Parathyroid adenoma (tissue), 2 donors: ENCODE data around the gene MXD4.

Source experiments
- H2AFZ ChIP-seq: fragments of 300-600 bp; sonication (generic); one replicate; pipeline ENCODE4 v1.7.0; 2017; ENCODE audit warnings: antibody characterized with exemption, mild to moderate bottlenecking
- H3K27ac ChIP-seq: fragments of 300-600 bp; sonication (generic); one replicate; pipeline ENCODE4 v1.7.0; 2017
- H3K27me3 ChIP-seq: fragments of 300-600 bp; sonication (generic); one replicate; pipeline ENCODE4 v1.7.0; 2017; ENCODE audit warnings: low read length; ENCODE audit not compliant: control insufficient read depth, insufficient read depth
- H3K36me3 ChIP-seq: fragments of 300-600 bp; sonication (generic); one replicate; pipeline ENCODE4 v1.7.0; 2017; ENCODE audit warnings: low read length; ENCODE audit not compliant: control insufficient read depth, insufficient read depth
- H3K4me1 ChIP-seq: fragments of 300-600 bp; sonication (generic); one replicate; pipeline ENCODE4 v1.7.0; 2017; ENCODE audit warnings: control low read depth
- H3K4me2 ChIP-seq: fragments of 300-600 bp; sonication (generic); one replicate; pipeline ENCODE4 v1.7.0; 2017; ENCODE audit warnings: low read length
- H3K4me3 ChIP-seq: fragments of 300-600 bp; sonication (generic); one replicate; pipeline ENCODE4 v1.7.0; 2017; ENCODE audit warnings: low read depth, low read length
- H3K79me2 ChIP-seq: fragments of 300-600 bp; sonication (generic); one replicate; pipeline ENCODE4 v1.7.0; 2017; ENCODE audit warnings: control low read depth
- H3K9ac ChIP-seq: fragments of 300-600 bp; sonication (generic); one replicate; pipeline ENCODE4 v1.7.0; 2017; ENCODE audit warnings: mild to moderate bottlenecking
- H3K9me3 ChIP-seq: fragments of 300-600 bp; sonication (generic); one replicate; pipeline ENCODE4 v1.7.0; 2017; ENCODE audit warnings: low read length; ENCODE audit not compliant: control insufficient read depth
- TF ChIP-seq, protein P1 (sequence below): fragments of 300-600 bp; sonication (generic); IDR thresholded peaks from one replicate; pipeline ENCODE4 v1.7.0; 2017; ENCODE audit warnings: antibody characterized with exemption, mild to moderate bottlenecking
- donor health status: primary hyperparathyroidism.

The MXD4 gene

DNA sequence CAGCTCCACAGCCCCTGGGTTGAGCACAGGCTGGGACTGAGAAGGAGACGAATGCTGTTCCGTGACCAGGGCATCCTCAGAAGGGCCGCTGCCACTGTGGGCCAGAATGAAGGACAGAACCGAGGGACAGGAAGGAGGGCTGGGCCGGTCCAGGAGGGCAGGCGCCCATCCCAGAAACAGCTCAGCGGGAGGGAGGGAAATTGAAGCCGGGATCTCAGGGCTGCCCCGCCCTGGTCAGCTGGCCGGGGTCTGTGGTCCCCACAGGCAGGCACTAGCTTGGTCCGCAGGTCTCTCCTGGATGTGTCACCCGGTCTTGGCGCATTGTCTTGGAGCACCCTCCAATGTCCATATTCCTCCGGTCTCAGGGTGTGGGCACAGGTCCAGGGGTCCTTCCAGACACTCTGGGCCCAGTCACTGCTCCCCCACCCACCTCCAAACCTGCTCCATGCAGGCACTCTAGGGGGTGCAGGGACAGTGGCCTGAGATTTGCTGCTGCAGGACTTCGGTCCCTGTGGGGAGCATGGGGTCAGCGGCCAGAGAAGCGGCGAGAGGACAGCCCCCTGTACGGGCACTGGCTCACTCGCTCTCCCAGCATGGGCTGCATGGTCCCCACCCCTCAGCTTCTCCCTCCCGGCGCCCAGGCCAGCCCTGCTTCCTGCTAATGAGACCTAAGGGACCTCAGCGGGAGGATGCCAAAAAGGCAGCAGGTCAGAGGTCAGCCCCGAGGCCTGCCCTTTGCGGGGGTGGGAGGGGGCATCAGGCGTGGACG is 23.9 kb upstream of the MXD4 start:
- TF ChIP-seq, protein P1, sequence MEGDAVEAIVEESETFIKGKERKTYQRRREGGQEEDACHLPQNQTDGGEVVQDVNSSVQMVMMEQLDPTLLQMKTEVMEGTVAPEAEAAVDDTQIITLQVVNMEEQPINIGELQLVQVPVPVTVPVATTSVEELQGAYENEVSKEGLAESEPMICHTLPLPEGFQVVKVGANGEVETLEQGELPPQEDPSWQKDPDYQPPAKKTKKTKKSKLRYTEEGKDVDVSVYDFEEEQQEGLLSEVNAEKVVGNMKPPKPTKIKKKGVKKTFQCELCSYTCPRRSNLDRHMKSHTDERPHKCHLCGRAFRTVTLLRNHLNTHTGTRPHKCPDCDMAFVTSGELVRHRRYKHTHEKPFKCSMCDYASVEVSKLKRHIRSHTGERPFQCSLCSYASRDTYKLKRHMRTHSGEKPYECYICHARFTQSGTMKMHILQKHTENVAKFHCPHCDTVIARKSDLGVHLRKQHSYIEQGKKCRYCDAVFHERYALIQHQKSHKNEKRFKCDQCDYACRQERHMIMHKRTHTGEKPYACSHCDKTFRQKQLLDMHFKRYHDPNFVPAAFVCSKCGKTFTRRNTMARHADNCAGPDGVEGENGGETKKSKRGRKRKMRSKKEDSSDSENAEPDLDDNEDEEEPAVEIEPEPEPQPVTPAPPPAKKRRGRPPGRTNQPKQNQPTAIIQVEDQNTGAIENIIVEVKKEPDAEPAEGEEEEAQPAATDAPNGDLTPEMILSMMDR, result no peak
- no peak overlapping the region for H3K4me2 ChIP-seq
- H3K9ac ChIP-seq, result no peak overlapping the region
- H3K9me3 ChIP-seq, result no peaks in the 10 kb centered on the region
- no peak overlapping the region for H3K27ac ChIP-seq
- H3K36me3 ChIP-seq, result no peaks in the 10 kb centered on the region
- H2AFZ ChIP-seq, result no peak overlapping the region
- H3K4me1 ChIP-seq, result no peaks in the 10 kb centered on the region
- no peak overlapping the region for H3K4me3 ChIP-seq
- no peaks in the 10 kb centered on the region for H3K27me3 ChIP-seq
- no peaks in the 10 kb centered on the region for H3K79me2 ChIP-seq

DNA sequence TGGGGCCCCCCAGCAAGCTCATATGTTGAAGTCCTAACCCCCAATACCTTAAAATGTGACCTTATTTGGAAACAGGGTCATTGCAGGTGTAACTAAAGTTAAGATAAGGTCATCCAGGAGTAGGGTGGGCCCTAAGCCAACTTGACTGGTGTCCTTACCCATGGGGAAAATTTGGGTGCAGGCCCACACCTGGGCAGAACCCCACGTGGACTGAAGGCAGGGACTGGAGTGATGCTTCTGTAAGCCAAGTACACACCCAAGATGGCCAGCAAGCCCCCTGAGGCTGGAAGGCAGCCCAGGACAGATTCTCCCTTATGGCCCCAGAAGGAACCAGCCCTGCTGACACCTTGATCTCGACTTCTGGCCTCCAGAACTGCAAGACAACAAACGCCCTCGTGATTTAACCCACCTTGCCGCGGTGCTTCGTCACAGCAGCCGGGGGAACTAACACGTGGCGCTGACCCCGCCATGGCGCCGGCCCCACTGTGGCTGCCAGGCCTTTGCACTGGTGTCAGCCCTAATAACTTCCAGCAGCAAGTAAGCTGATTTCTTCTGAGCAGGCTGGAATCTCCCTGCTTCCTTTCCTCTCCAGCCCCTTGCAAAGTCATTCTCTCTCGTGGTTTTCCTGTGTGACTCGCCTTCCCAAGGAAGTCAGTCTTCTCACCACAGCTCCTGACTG is 23.2 kb upstream of the MXD4 start:
- Histone ChIP-seq H3K36me3 (no peaks in the 10 kb centered on the region), H3K4me2 (no peak overlapping the region), H3K4me1 (no peaks in the 10 kb centered on the region), H3K27me3 (no peaks in the 10 kb centered on the region), H3K9ac (no peak overlapping the region), H3K4me3 (no peak overlapping the region), H3K27ac (no peak overlapping the region), H3K79me2 (no peaks in the 10 kb centered on the region), H2AFZ (no peak overlapping the region), H3K9me3 (no peaks in the 10 kb centered on the region)
- TF ChIP-seq, protein P1, result no peak

DNA sequence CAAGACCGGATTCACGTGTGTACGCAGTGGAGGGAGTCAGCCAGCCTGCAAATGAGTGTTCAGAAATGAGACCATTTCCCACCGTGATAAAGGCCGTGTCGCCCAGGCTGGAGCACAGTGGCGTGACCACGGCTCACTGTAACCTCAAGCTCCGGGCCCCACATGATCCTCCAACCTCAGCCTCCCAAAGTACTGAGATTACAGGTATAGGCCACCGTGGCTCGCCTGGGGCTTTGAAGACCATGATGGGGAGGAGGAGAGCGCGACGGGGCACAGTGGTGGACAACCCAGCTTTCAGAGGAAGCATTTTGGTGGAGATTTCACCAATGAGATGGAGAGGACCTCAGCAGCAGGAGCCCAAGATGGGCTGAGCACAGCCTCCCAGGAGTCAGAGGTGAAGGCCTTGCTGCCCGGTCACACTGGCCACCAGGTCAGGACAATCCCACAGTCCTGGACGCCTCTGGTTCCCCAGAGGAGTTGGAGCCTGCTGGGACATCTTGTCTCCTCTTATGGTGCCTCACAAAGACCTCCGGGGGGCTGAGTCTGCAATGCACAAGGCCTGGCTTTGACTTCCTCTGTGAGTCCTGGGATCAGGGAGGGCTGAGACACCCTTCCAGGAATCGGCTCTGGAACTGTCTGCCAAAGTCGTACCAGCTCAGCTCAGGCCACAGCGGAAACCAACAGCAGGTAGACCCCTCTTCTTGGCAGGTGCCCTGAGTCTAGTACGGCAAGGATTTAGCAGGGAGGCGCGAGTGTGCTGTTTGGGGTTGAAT is 22.4 kb upstream of the MXD4 start:
- Histone ChIP-seq H3K9me3 (no peaks in the 10 kb centered on the region), H3K4me1 (no peaks in the 10 kb centered on the region), H3K27ac (no peak overlapping the region), H3K79me2 (no peaks in the 10 kb centered on the region), H3K4me2 (no peak overlapping the region), H2AFZ (no peak overlapping the region), H3K4me3 (no peak overlapping the region), H3K27me3 (no peaks in the 10 kb centered on the region), H3K36me3 (no peaks in the 10 kb centered on the region), H3K9ac (no peak overlapping the region)
- TF ChIP-seq, protein P1, result no peak

DNA sequence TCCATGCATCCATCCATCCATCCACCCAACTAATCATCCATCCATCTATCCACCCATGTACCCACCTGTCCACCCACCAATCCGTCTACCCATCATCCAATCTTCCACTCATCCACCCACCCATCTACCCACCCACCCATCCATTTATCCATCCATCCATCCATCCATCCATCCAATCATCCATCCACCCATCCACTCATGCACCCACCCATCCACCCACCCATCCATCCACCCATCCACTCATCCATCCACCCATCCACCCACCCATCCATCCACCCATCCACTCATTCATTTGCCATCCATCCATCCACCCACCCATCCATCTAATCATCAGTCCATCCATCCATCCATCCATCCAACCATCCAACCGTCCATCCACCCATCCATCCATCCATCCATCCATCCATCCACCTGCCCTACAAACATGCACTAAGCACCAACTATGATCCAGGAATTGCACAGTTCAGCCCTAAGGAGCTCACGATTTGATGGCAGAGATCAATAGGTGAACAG is 21.3 kb upstream of the MXD4 start:
- no peak overlapping the region for H3K4me2 ChIP-seq
- no peak overlapping the region for H3K27ac ChIP-seq
- TF ChIP-seq, protein P1, result no peak

More for the DNA sequence above, 21.3 kb upstream of the MXD4 start:
- Histone ChIP-seq H3K4me1 (no peaks in the 10 kb centered on the region), H3K79me2 (no peaks in the 10 kb centered on the region), H3K4me3 (no peak overlapping the region), H3K36me3 (no peaks in the 10 kb centered on the region), H3K27me3 (no peaks in the 10 kb centered on the region), H3K9me3 (no peaks in the 10 kb centered on the region), H3K9ac (no peak overlapping the region), H2AFZ (no peak overlapping the region)
